IMR-90 (cell line): Measurements from ENCODE around the gene PSMC5. TPM values are rescaled to one million over a fixed set of nuclear protein-coding genes. Genes with fewer than 3 reads are reported as not detected.

Experiments
- ATAC-seq: fragments of 200-7000 bp; cut with Tn5 transposase; 2 replicates; pipeline ENCODE4 v1.9.1; 2020; ENCODE audit warnings: low read depth, mild to moderate bottlenecking, moderate library complexity
- BruUV-seq: library from RNA; stranded (reverse); fragments of 400-500 nt; replicated peaks from 2 replicates; lab custom pipeline; 2021; lab: Mats Ljungman, UMichigan
- CTCF ChIA-PET: fragments of 300-600 bp; formaldehyde crosslinking; extraction: SDS; loops from one replicate; lab custom pipeline; 2021; ENCODE audit warnings: antibody characterized with exemption; lab: Yijun Ruan, JAX
- POLR2A ChIA-PET: fragments of 300-600 bp; sonication (Branson Sonifier 250); formaldehyde crosslinking; loops from one replicate; lab custom pipeline; 2022; ENCODE audit warnings: antibody characterized with exemption; ENCODE audit not compliant: unreplicated experiment; lab: Charles Lee
- DNase-seq: peaks from one replicate; pipeline ENCODE4 v3.0.0; 2013
- H2AFZ ChIP-seq: replicated peaks from 2 replicates; pipeline ENCODE3; 2013; ENCODE audit warnings: low read length, mild to moderate bottlenecking; ENCODE audit not compliant: poor library complexity
- H2AK5ac ChIP-seq: 2 replicates; pipeline ENCODE4 v1.6.1; 2013; ENCODE audit warnings: low read depth, low read length, inconsistent platforms
- H2AK9ac ChIP-seq: replicated peaks from 2 replicates; pipeline ENCODE3; 2013; ENCODE audit warnings: mild to moderate bottlenecking, low read depth, low read length, moderate library complexity; ENCODE audit not compliant: poor library complexity
- H2BK120ac ChIP-seq: 2 replicates; pipeline ENCODE4 v1.6.1; 2013; ENCODE audit warnings: low read depth, low read length, inconsistent platforms
- H2BK15ac ChIP-seq: 3 replicates; pipeline ENCODE4 v1.6.1; 2013; ENCODE audit warnings: low read depth, low read length, inconsistent platforms
- H2BK20ac ChIP-seq: 2 replicates; pipeline ENCODE4 v1.6.1; 2013; ENCODE audit warnings: low read depth, mild to moderate bottlenecking, inconsistent platforms, low read length, moderate library complexity
- H2BK5ac ChIP-seq: 2 replicates; pipeline ENCODE4 v1.6.1; 2013; ENCODE audit warnings: mild to moderate bottlenecking, low read depth, low read length, inconsistent platforms; ENCODE audit not compliant: poor library complexity, severe bottlenecking
- H3K14ac ChIP-seq: replicated peaks from 2 replicates; pipeline ENCODE4 v1.6.1; 2013; ENCODE audit warnings: low read depth, low read length, inconsistent platforms
- H3K18ac ChIP-seq: 2 replicates; pipeline ENCODE4 v1.6.1; 2013; ENCODE audit warnings: low read depth, low read length, control low read depth
- H3K23ac ChIP-seq: 2 replicates; pipeline ENCODE4 v1.6.1; 2013; ENCODE audit warnings: low read depth, low read length, inconsistent platforms
- H3K27ac ChIP-seq: 2 replicates; pipeline ENCODE4 v1.5.1; 2013; ENCODE audit warnings: mild to moderate bottlenecking, control low read depth, low read length; ENCODE audit not compliant: insufficient read depth
- H3K27me3 ChIP-seq: 2 replicates; pipeline ENCODE4 v1.6.1; 2013; ENCODE audit warnings: low read length; ENCODE audit not compliant: control insufficient read depth, insufficient read depth
- H3K36me3 ChIP-seq: 2 replicates; pipeline ENCODE4 v1.6.1; 2013; ENCODE audit warnings: low read length, mixed read lengths; ENCODE audit not compliant: control insufficient read depth, insufficient read depth
- H3K4ac ChIP-seq: 2 replicates; pipeline ENCODE4 v1.6.1; 2013; ENCODE audit warnings: low read depth, low read length, inconsistent platforms
- H3K4me1 ChIP-seq: 2 replicates; pipeline ENCODE4 v1.6.1; 2013; ENCODE audit warnings: low read length, mixed read lengths; ENCODE audit not compliant: control insufficient read depth, insufficient read depth
- H3K4me2 ChIP-seq: 2 replicates; pipeline ENCODE4 v1.6.1; 2013; ENCODE audit warnings: low read depth, mild to moderate bottlenecking, control low read depth, low read length, moderate library complexity
- H3K4me3 ChIP-seq: 2 replicates; pipeline ENCODE4 v1.5.1; 2013; ENCODE audit warnings: low read depth, mild to moderate bottlenecking, control low read depth, low read length, moderate library complexity; ENCODE audit not compliant: insufficient read depth
- H3K56ac ChIP-seq: 2 replicates; pipeline ENCODE4 v1.6.1; 2013; ENCODE audit warnings: low read length, inconsistent platforms; ENCODE audit not compliant: insufficient read depth; ENCODE audit errors: extremely low read depth
- H3K79me1 ChIP-seq, 2 experiments: 2 replicates each; pipeline ENCODE4 v1.6.1; 2013; ENCODE audit warnings: low read length in 2 of 2, inconsistent platforms in 1 of 2, low read depth in 1 of 2
- H3K9ac ChIP-seq: 2 replicates; pipeline ENCODE4 v1.6.1; 2013; ENCODE audit warnings: low read depth, low read length, control low read depth
- H3K9me1 ChIP-seq: 2 replicates; pipeline ENCODE4 v1.6.1; 2013; ENCODE audit warnings: low read length, inconsistent platforms; ENCODE audit not compliant: insufficient read depth
- H3K9me3 ChIP-seq: 2 replicates; pipeline ENCODE4 v1.6.1; 2013; ENCODE audit warnings: low read length; ENCODE audit not compliant: control insufficient read depth, insufficient read depth
- H4K20me1 ChIP-seq: 2 replicates; pipeline ENCODE4 v1.6.1; 2013; ENCODE audit warnings: low read length, inconsistent platforms; ENCODE audit not compliant: insufficient read depth
- H4K5ac ChIP-seq: 2 replicates; pipeline ENCODE4 v1.6.1; 2013; ENCODE audit warnings: mild to moderate bottlenecking, low read depth, low read length, control low read depth
- H4K8ac ChIP-seq, 2 experiments: 2 replicates each; pipeline ENCODE4 v1.6.1; 2013; ENCODE audit warnings: low read depth in 2 of 2, low read length in 2 of 2, control low read depth in 1 of 2, inconsistent platforms in 1 of 2
- H4K91ac ChIP-seq: 2 replicates; pipeline ENCODE4 v1.6.1; 2013; ENCODE audit warnings: low read depth, low read length, inconsistent platforms; ENCODE audit not compliant: insufficient read depth
- BHLHE40 ChIP-seq: fragments of 150-350 bp; IDR thresholded peaks from 2 replicates; pipeline ENCODE4 v1.6.1; 2016; ENCODE audit warnings: mild to moderate bottlenecking, low read depth, low read length
- CEBPB ChIP-seq: IDR thresholded peaks from 2 replicates; pipeline ENCODE4 v1.6.1; 2012; ENCODE audit warnings: low read depth, low read length, improper control_type of control experiment
- CHD1 ChIP-seq: IDR thresholded peaks from 2 replicates; pipeline ENCODE4 v1.6.1; 2012; ENCODE audit warnings: low read depth, low read length, improper control_type of control experiment
- CTCF ChIP-seq: conservative IDR thresholded peaks from 2 replicates; pipeline ENCODE4 v1.5.1; 2012; ENCODE audit warnings: mild to moderate bottlenecking, low read depth, low read length, improper control_type of control experiment
- ELK1 ChIP-seq: fragments of 150-350 bp; IDR thresholded peaks from 2 replicates; pipeline ENCODE4 v1.6.1; 2016; ENCODE audit warnings: low read depth, mild to moderate bottlenecking, low read length, moderate library complexity, borderline replicate concordance
- FOS ChIP-seq: fragments of 150-350 bp; IDR thresholded peaks from 2 replicates; pipeline ENCODE4 v1.6.1; 2016; ENCODE audit warnings: low read depth, low read length
- MAFK ChIP-seq: IDR thresholded peaks from 2 replicates; pipeline ENCODE4 v1.6.1; 2012; ENCODE audit warnings: low read depth, low read length, improper control_type of control experiment
- MAZ ChIP-seq: IDR thresholded peaks from 2 replicates; pipeline ENCODE4 v1.6.1; 2012; ENCODE audit warnings: low read depth, mild to moderate bottlenecking, low read length, improper control_type of control experiment, moderate library complexity, borderline replicate concordance
- MXI1 ChIP-seq: IDR thresholded peaks from 2 replicates; pipeline ENCODE4 v1.6.1; 2012; ENCODE audit warnings: low read depth, mild to moderate bottlenecking, low read length, moderate library complexity, borderline replicate concordance
- NFE2L2 ChIP-seq: fragments of 150-350 bp; IDR thresholded peaks from 2 replicates; pipeline ENCODE4 v1.6.1; 2016; ENCODE audit warnings: low read depth, mild to moderate bottlenecking, low read length
- POLR2A ChIP-seq: IDR thresholded peaks from 2 replicates; pipeline ENCODE4 v1.6.1; 2012; ENCODE audit warnings: mild to moderate bottlenecking, low read depth, low read length
- RAD21 ChIP-seq: IDR thresholded peaks from 2 replicates; pipeline ENCODE4 v1.6.1; 2012; ENCODE audit warnings: low read length, improper control_type of control experiment
- RCOR1 ChIP-seq: IDR thresholded peaks from 2 replicates; pipeline ENCODE4 v1.6.1; 2012; ENCODE audit warnings: mild to moderate bottlenecking, low read length, improper control_type of control experiment; ENCODE audit not compliant: insufficient replicate concordance
- RFX5 ChIP-seq: IDR thresholded peaks from 2 replicates; pipeline ENCODE4 v1.8.0; 2012; ENCODE audit warnings: low read depth, mild to moderate bottlenecking, low read length, moderate library complexity
- SMC3 ChIP-seq: fragments of 150-350 bp; IDR thresholded peaks from 2 replicates; pipeline ENCODE4 v1.6.1; 2016; ENCODE audit warnings: low read depth, mild to moderate bottlenecking, antibody characterized with exemption, low read length, moderate library complexity
- USF2 ChIP-seq: fragments of 150-350 bp; IDR thresholded peaks from 2 replicates; pipeline ENCODE4 v1.6.1; 2017; ENCODE audit warnings: mild to moderate bottlenecking, antibody characterized with exemption, low read length, low read depth
- WGBS, 2 experiments: methylation state at CpG; one replicate each; pipeline versions ENCODE4 v1.1.5 to v1.1.7; 2013; ENCODE audit warnings: missing lambda C conversion rate in 2 of 2; ENCODE audit not compliant: insufficient read length in 1 of 2; ENCODE audit errors: extremely low coverage in 2 of 2; 5-methylcytosine and 5-hydroxymethylcytosine counted together
- dilution Hi-C: fragments of 300-500 bp; cut with HindIII; formaldehyde crosslinking; loops from one replicate; pipeline ENCODE4 v1.14.3; 2018; ENCODE audit warnings: low sequenced_read_pairs; ENCODE audit not compliant: unreplicated experiment
- in situ Hi-C: fragments of 300-500 bp; cut with MboI; formaldehyde crosslinking; loops from 3 replicates; pipeline ENCODE4 v1.14.3; 2019; ENCODE audit warnings: low sequenced_read_pairs, inconsistent platforms, mixed read lengths
- intact Hi-C: fragments of 100-400 bp; cut with micrococcal nuclease; formaldehyde crosslinking; loops from 2 replicates; pipeline ENCODE4 v1.10.0; 2022
- polyA plus RNA-seq, 3 experiments: library from polyadenylated mRNA; depleted of rRNA; stranded (reverse); fragments of >200 nt; gene quantifications; 2 replicates each; pipeline ENCODE4 v1.2.3, GENCODE V29; 2012; ENCODE audit warnings: low replicate concordance in 1 of 3
- total RNA-seq: library from RNA; depleted of rRNA; stranded (reverse); fragments of >200 nt; gene quantifications from 2 replicates; pipeline ENCODE4 v1.2.3, GENCODE V29; 2012

PSMC5 gene
- total and polyA plus RNA-seq, 2 of the 4 experiments (the other 2 are of a cell fraction), result 105 to 165 TPM

GRCh38 chr17:63836811-63837210, 9.6 kb downstream of the PSMC5 start:
- 98% methylated on average over 6 of the region's 7 CpGs; no CpG with 5 or more reads in 1 of the 2 experiments for WGBS, 2 experiments

More at GRCh38 chr17:63836811-63837210, 9.6 kb downstream of the PSMC5 start:
- no peak overlapping the region for H2AK9ac ChIP-seq
- ChIA-PET POLR2A (interaction anchor here (0.5 kb wide), 1 partner anchor 8 kb away, joined by 3 read pairs; no protein-coding TSS in a partner anchor), CTCF (no interaction called here)
- peaks cover 43% of the 10 kb centered on the region for H3K36me3 ChIP-seq
- no peaks in the 10 kb centered on the region for H3K9me3 ChIP-seq
- H3K27me3 ChIP-seq, result no peaks in the 10 kb centered on the region
- no peak overlapping the region for H3K4ac ChIP-seq
- H4K91ac ChIP-seq, result no peak overlapping the region
- H2BK120ac ChIP-seq, result no peak overlapping the region
- H2AFZ ChIP-seq, result no peak overlapping the region
- H3K56ac ChIP-seq, result no peak overlapping the region
- no peak overlapping the region for H2BK5ac ChIP-seq
- no peak overlapping the region for H2BK15ac ChIP-seq
- dilution Hi-C loops, result no loop called here
- H3K18ac ChIP-seq, result no peak overlapping the region
- no peak overlapping the region for H3K9ac ChIP-seq
- BruUV-seq, result no TSS peak
- H4K20me1 ChIP-seq, result peaks cover 56% of the 10 kb centered on the region
- intact Hi-C loops, result no loop called here
- no peak overlapping the region for H3K14ac ChIP-seq
- H2AK5ac ChIP-seq, result no peak overlapping the region
- H3K27ac ChIP-seq, result no peak overlapping the region
- H4K8ac ChIP-seq, result no peak overlapping the region
- TF ChIP-seq RCOR1, result no peak
- no peak for TF ChIP-seq MAFK
- no peak for TF ChIP-seq BHLHE40
- no peak for TF ChIP-seq ELK1
- no peak for TF ChIP-seq CHD1
- TF ChIP-seq MXI1, result no peak
- TF ChIP-seq RFX5, result no peak
- TF ChIP-seq FOS, result no peak
- TF ChIP-seq USF2, result no peak
- no peak for TF ChIP-seq MAZ
- TF ChIP-seq NFE2L2, result no peak
- no peak for TF ChIP-seq CEBPB
- no peak for TF ChIP-seq CTCF
- TF ChIP-seq SMC3, result no peak
- TF ChIP-seq POLR2A, result no peak
- TF ChIP-seq RAD21, result no peak
- no peak overlapping the region for H3K4me2 ChIP-seq
- ATAC-seq (no peak), DNase-seq (no peak)
- H3K4me3 ChIP-seq, result no peak overlapping the region
- in situ Hi-C loops, result no loop called here
- peaks cover 12 to 82% of the 10 kb centered on the region in 2 experiments; a peak in 3 of 4 replicates for H3K79me1 ChIP-seq
- H2BK20ac ChIP-seq, result no peak overlapping the region
- peaks cover 21% of the 10 kb centered on the region for H3K4me1 ChIP-seq
- no peak overlapping the region for H3K23ac ChIP-seq
- H4K5ac ChIP-seq, result no peak overlapping the region
- peaks cover 12% of the 10 kb centered on the region for H3K9me1 ChIP-seq
